Stimulated activated CD4-positive, alpha-beta T cell treated with anti-CD3 and anti-CD28 coated beads, Interleukin-1b, Interleukin-23, amount 100 ng/mL, for 1 hour (primary cell): ENCODE measurements around the gene NDUFS7.
"Not testable (repeated sequence)": the region's sequence is repeated elsewhere in the genome, so short reads cannot be mapped to it uniquely, and the experiment has no call there.

Source experiments
- DNase-seq, 2 donors: peaks; one replicate each; pipeline ENCODE4 v3.0.0-alpha.2; 2020; ENCODE audit warnings: low read depth in 2 of 2

Gene NDUFS7

DNA sequence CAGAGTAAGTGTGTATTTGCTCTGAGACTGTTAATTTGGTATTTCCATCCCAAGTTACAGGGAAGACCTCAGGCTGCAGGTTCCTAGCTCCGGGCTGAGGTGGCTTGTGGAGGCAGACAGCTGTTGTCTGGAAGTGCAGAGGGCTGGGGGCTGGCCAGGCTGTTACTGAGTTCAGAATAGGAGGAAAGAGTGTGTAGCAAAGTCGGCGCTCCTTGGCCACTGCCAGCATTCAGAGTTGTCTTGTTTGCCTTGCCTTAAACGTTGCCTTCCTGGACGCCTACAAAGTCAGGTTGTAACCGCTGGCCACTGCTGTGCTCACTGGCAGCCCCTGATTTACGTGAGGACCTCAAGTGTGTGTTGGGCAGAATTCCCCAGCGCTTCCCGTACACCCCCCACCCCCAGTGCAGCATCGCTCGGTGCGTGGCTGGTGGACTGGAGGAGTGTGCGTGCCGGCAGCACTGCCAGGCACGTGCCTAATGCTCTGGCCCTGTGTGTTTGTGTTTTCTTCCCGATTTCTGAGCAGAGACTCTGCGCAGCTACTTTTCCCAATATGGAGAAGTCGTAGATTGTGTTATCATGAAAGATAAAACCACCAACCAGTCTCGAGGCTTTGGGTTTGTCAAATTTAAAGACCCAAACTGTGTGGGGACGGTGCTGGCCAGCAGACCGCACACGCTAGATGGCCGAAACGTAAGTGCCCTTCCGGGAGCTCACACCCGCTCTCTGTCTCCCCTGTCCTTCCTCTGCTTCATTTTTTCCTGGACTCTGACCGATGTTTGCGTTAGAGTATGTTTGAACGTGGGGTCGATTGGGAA, 34.2 kb downstream of the NDUFS7 start:
- DNase-seq: no peak

DNA sequence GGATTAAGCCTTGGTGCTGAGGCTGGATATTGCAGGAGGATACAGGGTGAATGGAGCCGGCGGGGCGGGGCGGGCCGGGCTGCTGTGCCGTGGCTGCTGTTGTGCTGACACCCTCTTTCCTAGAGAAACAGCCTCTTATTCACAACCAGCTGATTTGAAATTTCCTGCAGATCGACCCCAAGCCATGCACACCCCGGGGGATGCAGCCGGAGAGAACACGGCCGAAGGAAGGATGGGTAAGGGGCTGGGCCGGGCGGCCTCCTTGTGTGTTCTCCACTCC, 34.7 kb downstream of the NDUFS7 start:
- no peak for DNase-seq

DNA sequence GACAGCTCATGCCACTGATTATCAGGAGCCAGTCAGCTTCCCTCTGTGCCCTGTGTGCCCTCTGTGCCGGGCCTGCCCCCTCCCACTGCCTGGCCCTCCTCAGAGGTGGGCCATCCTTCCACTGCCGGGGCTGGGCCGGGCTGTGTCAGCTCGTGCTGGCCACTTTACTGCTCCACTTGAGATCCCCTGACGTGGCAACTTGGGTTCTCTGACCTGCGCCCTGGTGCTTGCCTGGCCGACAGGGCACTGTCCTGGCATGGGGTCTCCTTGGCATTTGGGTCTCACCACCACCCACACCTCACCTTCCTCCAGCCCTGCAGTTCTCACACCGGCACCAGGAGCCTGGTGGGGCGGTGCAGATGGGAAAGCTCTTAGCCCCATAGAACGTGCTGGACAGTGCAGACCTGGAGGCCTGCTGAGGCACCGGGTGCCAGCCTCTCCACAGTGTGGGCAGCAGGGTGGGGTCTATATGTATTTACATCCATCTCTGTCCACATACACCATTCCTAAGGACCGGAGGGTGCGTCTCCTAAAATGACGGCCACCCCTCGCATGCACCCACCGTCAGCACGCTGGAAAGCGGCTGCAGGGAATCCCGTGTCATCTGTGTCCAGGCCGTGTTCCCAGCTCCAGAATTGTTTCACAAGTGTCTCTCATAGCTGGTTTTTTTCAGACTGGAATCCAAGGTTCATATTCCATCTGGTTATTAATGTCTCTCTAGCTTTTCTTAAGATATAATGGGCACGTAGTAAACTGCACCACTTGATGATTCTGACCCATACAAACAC, 35.4 kb downstream of the NDUFS7 start:
- DNase-seq: no peak

DNA sequence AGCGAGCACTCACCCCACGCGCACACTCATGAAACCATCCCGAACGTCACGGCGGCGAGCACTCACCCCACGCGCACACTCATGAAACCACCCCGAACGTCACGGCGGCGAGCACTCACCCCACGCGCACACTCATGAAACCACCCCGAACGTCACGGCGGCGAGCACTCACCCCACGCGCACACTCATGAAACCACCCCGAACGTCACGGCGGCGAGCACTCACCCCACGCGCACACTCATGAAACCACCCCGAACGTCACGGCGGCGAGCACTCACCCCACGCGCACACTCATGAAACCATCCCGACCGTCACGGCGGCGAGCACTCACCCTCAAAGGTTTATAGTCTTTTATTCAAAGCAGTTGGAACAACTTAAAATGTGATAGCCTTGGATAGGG, 36.4 kb downstream of the NDUFS7 start:
- DNase-seq: not testable (repeated sequence)

DNA sequence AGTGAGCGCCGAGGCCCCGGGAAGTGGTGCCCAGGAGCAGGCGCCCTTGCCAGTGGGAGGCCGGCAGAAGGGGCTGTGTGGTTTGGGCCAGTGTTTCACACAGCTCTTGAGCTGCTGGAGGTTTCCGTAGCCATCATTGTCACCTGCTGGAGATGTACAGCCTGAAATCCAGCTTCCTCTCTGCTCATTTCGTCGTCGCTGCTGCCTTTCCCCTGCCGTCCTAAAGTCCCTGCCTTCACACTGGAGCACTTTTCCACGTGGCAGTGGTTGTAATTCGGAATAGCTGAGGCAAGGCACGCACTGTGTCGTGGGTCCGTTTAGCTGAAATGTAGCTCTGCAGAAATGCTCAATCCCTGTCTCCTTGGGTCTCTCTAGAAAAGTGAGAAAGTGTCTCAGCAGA, 36.9 kb downstream of the NDUFS7 start:
- no peak for DNase-seq

DNA sequence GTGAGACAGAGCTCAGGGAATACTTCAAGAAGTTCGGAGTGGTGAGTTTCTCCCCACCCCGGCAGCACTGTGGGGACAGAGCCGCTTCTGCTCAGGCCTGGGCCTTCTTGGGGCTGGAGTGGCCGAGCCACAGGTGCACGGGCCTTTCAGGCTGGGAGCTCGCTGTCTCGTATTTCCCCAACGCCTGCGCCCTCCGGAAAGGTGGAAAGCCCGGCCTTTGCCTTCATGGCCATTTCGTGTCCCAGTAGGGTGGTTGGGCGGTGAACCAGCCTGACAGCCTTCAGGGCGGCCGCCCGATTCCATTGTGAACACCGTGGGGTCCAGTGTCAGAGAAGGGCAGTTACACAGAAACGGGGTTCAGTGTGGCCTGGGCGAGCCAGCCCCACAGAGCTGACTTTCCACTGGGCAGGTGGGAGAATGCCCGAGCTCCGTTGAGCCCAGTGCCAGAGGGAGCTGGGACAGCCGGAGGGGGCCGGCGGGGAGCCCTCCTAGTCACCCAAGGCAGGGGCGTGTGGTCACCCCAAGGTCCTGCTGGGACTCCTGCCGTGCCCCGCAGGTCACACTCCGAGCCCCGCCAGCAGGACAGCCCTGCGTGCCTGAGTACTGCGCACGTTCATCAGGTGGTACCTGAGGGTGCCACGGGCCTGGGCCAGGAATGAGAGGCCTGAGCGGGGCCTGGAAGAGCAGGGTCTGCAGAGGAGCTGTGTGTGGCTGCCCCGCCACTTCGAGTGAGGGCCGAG, 37.7 kb downstream of the NDUFS7 start:
- no peak for DNase-seq

DNA sequence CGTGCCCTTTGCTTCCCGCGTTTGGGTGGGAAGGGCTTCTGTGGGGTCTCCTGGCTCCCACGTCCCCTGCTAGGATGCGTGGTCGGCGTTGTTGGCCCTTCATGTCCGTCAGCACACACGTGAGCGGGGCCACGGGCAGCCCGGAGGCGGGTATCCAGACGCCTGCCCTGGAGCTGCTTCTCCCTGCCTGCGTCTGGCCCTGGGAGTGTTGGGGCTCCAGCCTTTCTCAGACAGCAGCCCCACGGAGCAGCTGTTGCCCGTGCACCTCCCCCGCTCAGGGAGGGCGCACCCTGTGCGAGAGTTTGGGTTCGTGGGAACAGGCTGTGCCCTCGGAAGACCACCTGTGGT, 38.2 kb downstream of the NDUFS7 start:
- DNase-seq: no peak

DNA sequence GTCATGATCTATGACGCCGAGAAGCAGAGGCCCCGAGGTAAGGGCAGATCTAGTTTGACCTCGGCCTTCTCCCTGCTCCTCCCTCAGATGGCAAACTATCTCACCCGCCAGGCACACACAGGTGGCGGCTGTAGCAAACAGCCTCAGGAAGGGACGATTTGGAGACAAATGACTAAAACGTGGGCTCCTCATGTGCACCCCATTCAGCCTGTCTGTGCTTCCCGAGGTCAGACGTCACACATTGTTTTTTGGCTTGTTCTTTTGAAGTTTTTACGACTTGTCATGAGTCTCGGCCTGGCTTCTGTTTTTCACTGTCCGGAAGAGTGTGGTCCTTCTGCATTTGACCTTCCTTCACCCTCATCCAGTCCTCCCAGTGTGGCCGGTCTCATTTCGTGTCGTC, 38.7 kb downstream of the NDUFS7 start:
- no peak for DNase-seq

DNA sequence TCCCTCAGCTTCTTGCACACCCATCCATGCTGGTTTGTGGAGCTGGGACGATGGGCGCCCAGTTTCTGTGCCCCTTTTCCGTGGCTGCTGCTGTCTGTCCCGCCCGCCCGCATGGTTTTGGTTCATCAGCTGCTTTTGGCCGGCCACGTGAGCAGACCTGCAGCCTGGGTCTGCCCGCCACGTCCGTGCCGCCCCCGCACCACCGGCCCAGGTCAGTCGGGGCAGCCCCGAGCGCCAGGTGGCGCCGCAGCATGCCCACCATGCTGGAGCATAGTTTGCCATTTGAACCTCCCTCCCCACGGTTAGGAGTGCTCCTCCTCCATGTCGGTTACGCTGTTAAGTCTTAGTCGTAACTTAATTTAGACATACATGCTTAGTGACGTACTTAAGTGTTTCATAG, 39.2 kb downstream of the NDUFS7 start:
- no peak for DNase-seq

DNA sequence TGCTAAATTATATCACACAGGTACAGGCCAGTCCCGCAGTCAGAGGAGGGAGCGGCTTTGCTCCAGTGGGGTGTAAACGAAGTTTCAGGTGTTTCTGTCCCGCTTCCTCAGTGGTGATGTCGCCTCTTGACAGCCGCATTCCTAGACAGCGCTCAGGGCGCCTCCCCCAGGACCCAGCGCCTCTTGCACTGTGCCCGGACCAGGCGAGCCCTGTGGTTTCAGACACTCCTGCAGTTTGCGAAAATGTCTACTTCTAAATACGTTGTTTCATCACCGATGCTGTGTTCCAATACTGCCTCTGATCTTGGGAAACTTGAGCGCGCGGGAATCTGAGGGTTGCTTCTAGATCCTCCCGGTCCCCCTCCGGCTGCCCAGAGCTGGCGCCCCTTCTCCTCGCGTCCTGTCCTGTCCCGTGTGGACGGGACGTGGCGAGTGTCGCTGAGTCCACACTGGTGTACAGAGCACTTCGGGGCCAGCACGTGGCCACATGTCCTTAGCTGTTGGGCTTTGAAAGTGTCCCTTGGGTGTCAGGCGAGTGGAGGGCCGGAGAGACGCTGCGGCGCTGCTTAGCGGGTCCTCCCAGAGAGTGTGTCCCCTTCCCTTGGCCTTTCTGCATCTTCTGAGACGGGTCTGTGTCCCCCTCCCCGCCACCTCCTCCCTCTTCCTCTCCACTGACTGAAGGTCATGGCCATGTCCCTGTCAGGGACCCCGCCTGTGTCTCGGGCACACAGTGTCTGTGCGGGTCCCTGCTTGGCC, 39.9 kb downstream of the NDUFS7 start:
- no peak for DNase-seq

DNA sequence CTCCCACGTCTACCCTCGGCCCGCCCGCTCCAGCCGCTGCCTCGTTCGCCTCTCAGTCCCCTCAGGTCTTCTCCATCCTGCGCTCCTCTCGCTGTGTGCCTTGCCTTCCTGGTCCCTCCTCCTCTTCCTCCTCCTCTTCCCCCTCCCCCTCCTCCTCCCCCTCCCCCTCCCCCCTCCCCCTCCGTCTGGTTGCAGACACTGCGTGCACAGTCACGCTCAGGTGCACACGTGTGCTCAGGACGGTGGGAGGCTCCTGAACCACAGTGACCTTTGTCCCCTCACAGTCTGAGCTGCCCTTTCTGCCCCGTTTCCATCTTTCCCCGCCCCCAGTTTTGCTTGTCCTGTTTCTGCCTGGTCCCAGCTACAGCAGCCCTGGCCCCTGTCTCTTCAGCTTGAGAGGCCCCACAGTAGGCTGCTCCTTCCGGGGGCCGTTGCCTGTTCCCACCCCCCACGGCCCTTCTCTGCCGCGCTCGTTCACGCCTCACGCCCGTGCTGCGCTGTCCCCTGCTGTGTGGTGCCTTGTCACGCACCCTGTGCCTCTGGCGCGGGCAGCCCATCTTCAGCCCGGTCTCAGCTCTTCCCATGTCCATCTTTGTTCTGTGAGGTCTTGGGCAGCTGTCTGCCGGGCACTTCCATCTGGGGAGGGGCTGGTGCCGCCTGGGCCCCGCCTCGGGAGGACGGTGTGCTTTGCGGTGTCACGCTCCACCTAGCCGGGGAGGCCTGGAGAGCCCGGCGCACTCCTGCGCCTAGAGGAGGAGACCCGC, 40.7 kb downstream of the NDUFS7 start:
- no peak for DNase-seq

DNA sequence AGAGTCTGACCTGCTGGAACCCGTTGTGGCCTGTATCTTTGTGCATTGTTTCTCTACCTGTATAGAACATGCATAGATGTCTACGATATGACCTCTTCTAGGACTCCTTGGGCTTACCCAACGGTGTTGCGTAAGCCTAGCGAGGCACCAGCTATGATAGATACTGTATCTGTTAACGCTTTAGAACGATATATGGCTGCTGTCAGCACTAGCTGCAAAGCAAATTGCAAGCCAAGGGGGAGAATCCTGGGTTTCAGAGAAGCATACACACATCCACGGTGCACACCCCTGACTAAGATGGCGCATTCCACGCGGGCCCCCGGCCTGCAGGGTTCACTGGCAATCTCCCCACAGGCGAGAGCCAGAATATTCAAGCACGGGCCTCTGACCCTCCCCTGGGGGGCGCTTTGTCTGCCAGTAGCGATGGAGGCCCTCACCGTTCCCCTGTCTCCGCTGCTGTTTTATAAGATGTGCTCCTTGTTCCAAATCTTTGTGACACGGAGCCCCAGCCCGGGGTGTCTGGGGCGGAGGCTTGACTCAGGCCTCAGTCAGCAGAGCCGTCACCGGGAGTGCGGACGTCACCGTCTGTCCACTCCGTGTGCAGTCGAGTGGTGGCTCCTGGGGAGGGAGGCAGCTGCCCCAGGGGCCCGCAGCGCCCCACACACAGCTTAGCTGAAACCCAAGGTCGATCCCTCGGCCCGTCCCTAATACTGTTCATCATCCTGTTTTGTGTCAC, 41.6 kb downstream of the NDUFS7 start:
- DNase-seq: no peak

DNA sequence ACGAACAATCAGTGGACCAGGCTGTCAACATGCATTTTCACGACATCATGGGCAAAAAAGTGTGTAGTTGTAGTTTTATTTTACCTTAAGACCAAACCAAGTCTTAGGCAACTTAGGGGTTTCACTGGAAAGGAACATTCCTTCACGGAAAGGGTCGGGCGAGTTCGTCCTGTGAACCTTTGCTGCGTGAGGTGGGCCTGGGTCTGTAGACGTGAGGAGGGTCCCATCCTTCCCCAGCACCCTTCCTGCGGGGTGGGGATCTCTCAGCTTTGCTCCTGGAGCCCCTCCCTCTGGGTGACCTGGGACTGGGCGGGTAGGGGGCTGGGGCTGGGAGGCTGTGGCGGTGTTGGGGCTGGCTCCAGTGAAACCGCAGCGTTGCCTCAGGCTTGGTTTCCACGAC, 42.2 kb downstream of the NDUFS7 start:
- DNase-seq: no peak

DNA sequence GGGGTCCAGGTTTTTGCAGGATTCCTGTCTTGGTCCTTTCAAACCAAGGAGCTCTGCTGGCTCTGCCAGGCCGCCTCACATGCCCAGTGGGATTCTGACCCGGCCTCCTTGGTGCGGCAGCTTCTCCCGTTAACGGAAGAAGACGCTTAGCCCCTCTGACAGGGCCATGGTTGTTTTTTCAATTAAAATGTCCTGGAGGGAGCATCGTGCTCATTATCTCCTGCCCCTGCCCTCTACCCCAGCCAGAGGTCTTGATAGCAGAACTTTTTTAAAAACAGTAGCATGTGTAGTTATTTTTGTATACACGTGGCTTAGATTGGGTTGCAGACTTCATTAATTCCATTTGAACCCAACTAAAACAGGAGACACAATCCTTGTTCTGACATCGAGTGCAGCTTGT, 43.0 kb downstream of the NDUFS7 start:
- DNase-seq: no peak

DNA sequence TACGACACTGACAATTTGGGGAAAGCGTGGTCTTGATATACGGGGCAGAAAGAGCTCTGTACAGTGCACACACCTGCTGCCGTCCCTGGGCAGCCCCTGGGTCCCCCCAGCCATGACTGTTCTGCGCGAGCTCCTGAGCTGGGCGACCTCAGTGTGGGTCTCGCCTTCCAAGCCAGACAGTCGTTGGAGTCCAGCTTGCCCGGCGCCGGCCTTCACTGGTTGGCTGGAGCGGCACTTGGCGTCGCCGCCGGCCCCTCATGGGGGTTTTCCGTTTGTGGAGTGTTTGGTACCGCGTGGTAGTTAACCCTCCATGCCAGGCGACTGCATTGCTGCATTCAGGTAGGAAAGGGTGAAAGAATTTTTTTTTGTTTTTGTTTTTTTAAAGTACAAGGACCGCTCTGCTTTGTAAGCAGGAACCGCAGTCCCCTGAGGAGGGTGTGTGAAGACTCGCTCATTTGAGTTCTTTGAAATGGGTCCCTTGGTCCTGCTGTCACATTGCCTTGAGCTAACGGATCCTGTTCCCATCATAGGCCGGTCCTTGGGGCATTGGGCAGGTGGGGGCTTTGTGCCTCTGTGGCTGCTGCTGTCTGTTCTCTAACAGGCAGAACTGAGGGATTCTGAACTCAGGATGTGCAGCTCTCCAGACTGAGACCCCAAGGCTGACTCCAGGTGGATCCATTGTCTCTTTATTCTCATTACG, 43.7 kb downstream of the NDUFS7 start:
- no peak for DNase-seq

DNA sequence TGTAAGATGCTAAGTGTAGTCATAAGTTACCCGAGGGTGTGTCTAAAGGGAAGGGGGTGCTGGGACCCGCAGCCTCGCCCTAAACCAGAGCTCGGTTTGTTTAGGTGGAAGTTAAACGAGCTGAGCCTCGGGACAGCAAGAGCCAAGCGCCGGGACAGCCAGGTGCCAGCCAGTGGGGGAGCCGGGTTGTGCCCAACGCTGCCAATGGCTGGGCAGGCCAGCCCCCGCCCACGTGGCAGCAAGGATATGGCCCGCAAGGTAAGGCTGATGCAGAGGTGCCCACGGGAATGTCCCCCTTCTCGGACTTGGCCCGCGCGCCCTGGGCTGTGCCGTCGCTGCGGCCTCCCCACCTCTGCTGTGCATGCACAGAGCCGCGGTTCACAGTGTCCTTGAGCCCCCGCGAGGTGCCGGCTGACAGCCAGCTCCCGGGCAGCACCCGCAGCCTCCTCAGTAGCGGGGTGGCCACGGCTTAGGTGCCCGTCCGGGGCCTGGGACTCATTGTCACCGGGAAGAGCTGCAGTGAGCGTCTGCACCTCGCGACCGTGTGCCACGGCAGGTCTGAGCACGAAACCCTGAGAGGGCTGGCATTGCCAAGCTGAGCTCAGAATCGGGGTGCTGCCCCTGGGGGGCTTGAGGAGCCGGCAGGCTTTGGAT, 45.2 kb downstream of the NDUFS7 start:
- no peak for DNase-seq

DNA sequence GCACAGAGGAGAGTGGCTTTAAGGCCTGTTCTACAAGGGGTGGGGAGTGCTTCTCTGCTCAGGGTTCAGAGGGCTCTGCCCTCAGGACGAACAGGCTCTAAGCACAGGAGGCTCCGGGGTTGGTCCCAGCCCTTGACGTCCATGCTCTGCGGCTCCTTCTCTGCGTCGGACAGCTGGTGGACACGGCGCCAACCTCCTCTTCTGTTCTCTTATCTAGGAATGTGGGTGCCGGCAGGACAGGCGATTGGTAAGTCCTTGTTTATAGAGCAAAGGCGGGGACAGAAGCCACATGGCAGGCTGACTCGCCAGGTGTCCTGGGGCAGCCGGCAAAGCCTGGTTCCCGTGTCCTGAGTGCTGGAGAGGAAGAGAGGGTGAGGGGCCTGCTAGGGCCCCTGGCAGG, 46.0 kb downstream of the NDUFS7 start:
- no peak for DNase-seq

DNA sequence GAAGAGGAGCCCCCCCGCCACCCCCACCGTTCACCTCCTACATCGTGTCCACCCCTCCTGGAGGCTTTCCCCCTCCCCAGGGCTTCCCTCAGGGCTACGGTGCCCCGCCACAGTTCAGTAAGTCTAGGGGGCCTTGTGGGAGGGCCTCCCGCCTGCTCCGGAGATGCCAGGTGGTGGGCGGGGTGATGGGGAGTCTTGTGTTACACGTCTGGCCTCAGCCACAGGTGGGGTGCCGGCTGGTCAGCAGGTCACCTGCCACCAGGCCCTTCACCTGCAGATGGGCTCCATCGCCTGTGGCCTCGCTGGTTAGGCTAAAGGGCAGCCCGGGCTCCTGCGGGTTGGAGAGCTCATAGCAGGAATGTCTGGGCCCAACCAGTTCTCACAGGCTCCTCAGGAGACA, 46.5 kb downstream of the NDUFS7 start:
- DNase-seq: no peak

DNA sequence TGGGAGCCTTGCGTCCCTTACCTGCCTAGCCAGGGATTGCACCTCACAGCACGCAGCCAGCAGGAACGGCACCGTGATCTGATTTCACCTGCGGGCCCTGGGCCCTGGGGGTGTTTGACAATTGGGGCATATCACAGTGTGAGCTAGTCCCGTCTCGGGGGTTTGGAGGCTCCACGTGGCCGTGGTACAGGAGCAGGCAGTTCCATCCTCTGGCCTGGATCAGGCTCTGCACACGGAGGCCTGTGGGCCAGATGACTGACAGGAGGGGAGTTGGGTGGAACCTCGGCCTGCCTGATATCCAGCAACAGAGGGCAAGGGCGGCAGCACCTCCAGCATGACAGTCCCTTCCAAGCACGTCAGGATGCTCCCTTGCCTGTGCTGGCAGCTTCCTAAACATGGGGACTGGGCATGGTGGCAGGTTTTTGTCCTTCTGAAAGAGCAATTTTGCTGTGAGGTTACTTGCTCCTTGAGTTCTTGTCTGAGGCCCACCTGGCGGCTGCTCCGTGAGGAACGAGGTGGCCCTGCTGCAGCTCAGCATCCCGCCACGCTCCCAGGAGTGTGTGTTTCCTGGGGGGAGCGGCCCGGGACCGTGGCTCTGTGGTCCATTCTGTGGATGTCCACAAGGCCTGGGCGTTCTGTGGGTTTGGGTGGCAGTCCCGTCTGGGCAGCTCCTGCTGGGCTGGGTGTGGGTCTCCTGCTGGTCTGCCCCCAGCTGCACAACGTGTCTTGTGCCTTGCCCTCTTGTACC, 48.2 kb downstream of the NDUFS7 start:
- no peak for DNase-seq
